IMR-90 (cell line): ENCODE data around the gene APOH. TPM values are rescaled to one million over a fixed set of nuclear protein-coding genes. Genes with fewer than 3 reads are reported as not detected.

Experiments used
- ATAC-seq: fragments of 200-7000 bp; cut with Tn5 transposase; 2 replicates; pipeline ENCODE4 v1.9.1; 2020; ENCODE audit warnings: low read depth, mild to moderate bottlenecking, moderate library complexity
- BruUV-seq: library from RNA; stranded (reverse); fragments of 400-500 nt; replicated peaks from 2 replicates; lab custom pipeline; 2021; lab: Mats Ljungman, UMichigan
- CTCF ChIA-PET: fragments of 300-600 bp; formaldehyde crosslinking; extraction: SDS; loops from one replicate; lab custom pipeline; 2021; ENCODE audit warnings: antibody characterized with exemption; lab: Yijun Ruan, JAX
- POLR2A ChIA-PET: fragments of 300-600 bp; sonication (Branson Sonifier 250); formaldehyde crosslinking; loops from one replicate; lab custom pipeline; 2022; ENCODE audit warnings: antibody characterized with exemption; ENCODE audit not compliant: unreplicated experiment; lab: Charles Lee
- DNase-seq: peaks from one replicate; pipeline ENCODE4 v3.0.0; 2013
- H2AFZ ChIP-seq: replicated peaks from 2 replicates; pipeline ENCODE3; 2013; ENCODE audit warnings: low read length, mild to moderate bottlenecking; ENCODE audit not compliant: poor library complexity
- H2AK5ac ChIP-seq: 2 replicates; pipeline ENCODE4 v1.6.1; 2013; ENCODE audit warnings: low read depth, low read length, inconsistent platforms
- H2AK9ac ChIP-seq: replicated peaks from 2 replicates; pipeline ENCODE3; 2013; ENCODE audit warnings: mild to moderate bottlenecking, low read depth, low read length, moderate library complexity; ENCODE audit not compliant: poor library complexity
- H2BK120ac ChIP-seq: 2 replicates; pipeline ENCODE4 v1.6.1; 2013; ENCODE audit warnings: low read depth, low read length, inconsistent platforms
- H2BK15ac ChIP-seq: 3 replicates; pipeline ENCODE4 v1.6.1; 2013; ENCODE audit warnings: low read depth, low read length, inconsistent platforms
- H2BK20ac ChIP-seq: 2 replicates; pipeline ENCODE4 v1.6.1; 2013; ENCODE audit warnings: low read depth, mild to moderate bottlenecking, inconsistent platforms, low read length, moderate library complexity
- H2BK5ac ChIP-seq: 2 replicates; pipeline ENCODE4 v1.6.1; 2013; ENCODE audit warnings: mild to moderate bottlenecking, low read depth, low read length, inconsistent platforms; ENCODE audit not compliant: poor library complexity, severe bottlenecking
- H3K14ac ChIP-seq: replicated peaks from 2 replicates; pipeline ENCODE4 v1.6.1; 2013; ENCODE audit warnings: low read depth, low read length, inconsistent platforms
- H3K18ac ChIP-seq: 2 replicates; pipeline ENCODE4 v1.6.1; 2013; ENCODE audit warnings: low read depth, low read length, control low read depth
- H3K23ac ChIP-seq: 2 replicates; pipeline ENCODE4 v1.6.1; 2013; ENCODE audit warnings: low read depth, low read length, inconsistent platforms
- H3K27ac ChIP-seq: 2 replicates; pipeline ENCODE4 v1.5.1; 2013; ENCODE audit warnings: mild to moderate bottlenecking, control low read depth, low read length; ENCODE audit not compliant: insufficient read depth
- H3K27me3 ChIP-seq: 2 replicates; pipeline ENCODE4 v1.6.1; 2013; ENCODE audit warnings: low read length; ENCODE audit not compliant: control insufficient read depth, insufficient read depth
- H3K36me3 ChIP-seq: 2 replicates; pipeline ENCODE4 v1.6.1; 2013; ENCODE audit warnings: low read length, mixed read lengths; ENCODE audit not compliant: control insufficient read depth, insufficient read depth
- H3K4ac ChIP-seq: 2 replicates; pipeline ENCODE4 v1.6.1; 2013; ENCODE audit warnings: low read depth, low read length, inconsistent platforms
- H3K4me1 ChIP-seq: 2 replicates; pipeline ENCODE4 v1.6.1; 2013; ENCODE audit warnings: low read length, mixed read lengths; ENCODE audit not compliant: control insufficient read depth, insufficient read depth
- H3K4me2 ChIP-seq: 2 replicates; pipeline ENCODE4 v1.6.1; 2013; ENCODE audit warnings: low read depth, mild to moderate bottlenecking, control low read depth, low read length, moderate library complexity
- H3K4me3 ChIP-seq: 2 replicates; pipeline ENCODE4 v1.5.1; 2013; ENCODE audit warnings: low read depth, mild to moderate bottlenecking, control low read depth, low read length, moderate library complexity; ENCODE audit not compliant: insufficient read depth
- H3K56ac ChIP-seq: 2 replicates; pipeline ENCODE4 v1.6.1; 2013; ENCODE audit warnings: low read length, inconsistent platforms; ENCODE audit not compliant: insufficient read depth; ENCODE audit errors: extremely low read depth
- H3K79me1 ChIP-seq, 2 experiments: 2 replicates each; pipeline ENCODE4 v1.6.1; 2013; ENCODE audit warnings: low read length in 2 of 2, inconsistent platforms in 1 of 2, low read depth in 1 of 2
- H3K9ac ChIP-seq: 2 replicates; pipeline ENCODE4 v1.6.1; 2013; ENCODE audit warnings: low read depth, low read length, control low read depth
- H3K9me1 ChIP-seq: 2 replicates; pipeline ENCODE4 v1.6.1; 2013; ENCODE audit warnings: low read length, inconsistent platforms; ENCODE audit not compliant: insufficient read depth
- H3K9me3 ChIP-seq: 2 replicates; pipeline ENCODE4 v1.6.1; 2013; ENCODE audit warnings: low read length; ENCODE audit not compliant: control insufficient read depth, insufficient read depth
- H4K20me1 ChIP-seq: 2 replicates; pipeline ENCODE4 v1.6.1; 2013; ENCODE audit warnings: low read length, inconsistent platforms; ENCODE audit not compliant: insufficient read depth
- H4K5ac ChIP-seq: 2 replicates; pipeline ENCODE4 v1.6.1; 2013; ENCODE audit warnings: mild to moderate bottlenecking, low read depth, low read length, control low read depth
- H4K8ac ChIP-seq, 2 experiments: 2 replicates each; pipeline ENCODE4 v1.6.1; 2013; ENCODE audit warnings: low read depth in 2 of 2, low read length in 2 of 2, control low read depth in 1 of 2, inconsistent platforms in 1 of 2
- H4K91ac ChIP-seq: 2 replicates; pipeline ENCODE4 v1.6.1; 2013; ENCODE audit warnings: low read depth, low read length, inconsistent platforms; ENCODE audit not compliant: insufficient read depth
- BHLHE40 ChIP-seq: fragments of 150-350 bp; IDR thresholded peaks from 2 replicates; pipeline ENCODE4 v1.6.1; 2016; ENCODE audit warnings: mild to moderate bottlenecking, low read depth, low read length
- CEBPB ChIP-seq: IDR thresholded peaks from 2 replicates; pipeline ENCODE4 v1.6.1; 2012; ENCODE audit warnings: low read depth, low read length, improper control_type of control experiment
- CHD1 ChIP-seq: IDR thresholded peaks from 2 replicates; pipeline ENCODE4 v1.6.1; 2012; ENCODE audit warnings: low read depth, low read length, improper control_type of control experiment
- CTCF ChIP-seq: conservative IDR thresholded peaks from 2 replicates; pipeline ENCODE4 v1.5.1; 2012; ENCODE audit warnings: mild to moderate bottlenecking, low read depth, low read length, improper control_type of control experiment
- ELK1 ChIP-seq: fragments of 150-350 bp; IDR thresholded peaks from 2 replicates; pipeline ENCODE4 v1.6.1; 2016; ENCODE audit warnings: low read depth, mild to moderate bottlenecking, low read length, moderate library complexity, borderline replicate concordance
- FOS ChIP-seq: fragments of 150-350 bp; IDR thresholded peaks from 2 replicates; pipeline ENCODE4 v1.6.1; 2016; ENCODE audit warnings: low read depth, low read length
- MAFK ChIP-seq: IDR thresholded peaks from 2 replicates; pipeline ENCODE4 v1.6.1; 2012; ENCODE audit warnings: low read depth, low read length, improper control_type of control experiment
- MAZ ChIP-seq: IDR thresholded peaks from 2 replicates; pipeline ENCODE4 v1.6.1; 2012; ENCODE audit warnings: low read depth, mild to moderate bottlenecking, low read length, improper control_type of control experiment, moderate library complexity, borderline replicate concordance
- MXI1 ChIP-seq: IDR thresholded peaks from 2 replicates; pipeline ENCODE4 v1.6.1; 2012; ENCODE audit warnings: low read depth, mild to moderate bottlenecking, low read length, moderate library complexity, borderline replicate concordance
- NFE2L2 ChIP-seq: fragments of 150-350 bp; IDR thresholded peaks from 2 replicates; pipeline ENCODE4 v1.6.1; 2016; ENCODE audit warnings: low read depth, mild to moderate bottlenecking, low read length
- POLR2A ChIP-seq: IDR thresholded peaks from 2 replicates; pipeline ENCODE4 v1.6.1; 2012; ENCODE audit warnings: mild to moderate bottlenecking, low read depth, low read length
- RAD21 ChIP-seq: IDR thresholded peaks from 2 replicates; pipeline ENCODE4 v1.6.1; 2012; ENCODE audit warnings: low read length, improper control_type of control experiment
- RCOR1 ChIP-seq: IDR thresholded peaks from 2 replicates; pipeline ENCODE4 v1.6.1; 2012; ENCODE audit warnings: mild to moderate bottlenecking, low read length, improper control_type of control experiment; ENCODE audit not compliant: insufficient replicate concordance
- RFX5 ChIP-seq: IDR thresholded peaks from 2 replicates; pipeline ENCODE4 v1.8.0; 2012; ENCODE audit warnings: low read depth, mild to moderate bottlenecking, low read length, moderate library complexity
- SMC3 ChIP-seq: fragments of 150-350 bp; IDR thresholded peaks from 2 replicates; pipeline ENCODE4 v1.6.1; 2016; ENCODE audit warnings: low read depth, mild to moderate bottlenecking, antibody characterized with exemption, low read length, moderate library complexity
- USF2 ChIP-seq: fragments of 150-350 bp; IDR thresholded peaks from 2 replicates; pipeline ENCODE4 v1.6.1; 2017; ENCODE audit warnings: mild to moderate bottlenecking, antibody characterized with exemption, low read length, low read depth
- WGBS, 2 experiments: methylation state at CpG; one replicate each; pipeline versions ENCODE4 v1.1.5 to v1.1.7; 2013; ENCODE audit warnings: missing lambda C conversion rate in 2 of 2; ENCODE audit not compliant: insufficient read length in 1 of 2; ENCODE audit errors: extremely low coverage in 2 of 2; 5-methylcytosine and 5-hydroxymethylcytosine counted together
- dilution Hi-C: fragments of 300-500 bp; cut with HindIII; formaldehyde crosslinking; loops from one replicate; pipeline ENCODE4 v1.14.3; 2018; ENCODE audit warnings: low sequenced_read_pairs; ENCODE audit not compliant: unreplicated experiment
- in situ Hi-C: fragments of 300-500 bp; cut with MboI; formaldehyde crosslinking; loops from 3 replicates; pipeline ENCODE4 v1.14.3; 2019; ENCODE audit warnings: low sequenced_read_pairs, inconsistent platforms, mixed read lengths
- intact Hi-C: fragments of 100-400 bp; cut with micrococcal nuclease; formaldehyde crosslinking; loops from 2 replicates; pipeline ENCODE4 v1.10.0; 2022
- polyA plus RNA-seq, 3 experiments: library from polyadenylated mRNA; depleted of rRNA; stranded (reverse); fragments of >200 nt; gene quantifications; 2 replicates each; pipeline ENCODE4 v1.2.3, GENCODE V29; 2012; ENCODE audit warnings: low replicate concordance in 1 of 3
- total RNA-seq: library from RNA; depleted of rRNA; stranded (reverse); fragments of >200 nt; gene quantifications from 2 replicates; pipeline ENCODE4 v1.2.3, GENCODE V29; 2012

The APOH gene
- total and polyA plus RNA-seq, 2 of the 4 experiments (the other 2 are of a cell fraction), result not detected

- Histone ChIP-seq H3K36me3 (no peaks in the 10 kb centered on the region), H2BK5ac (no peak overlapping the region), H2BK15ac (no peak overlapping the region), H3K27me3 (no peaks in the 10 kb centered on the region; the same call in 1 of the 2 replicates), H2BK20ac (no peak overlapping the region), H3K23ac (no peak overlapping the region), H2BK120ac (no peak overlapping the region), H3K4ac (no peak overlapping the region), H3K9ac (no peak overlapping the region), H3K9me1 (no peaks in the 10 kb centered on the region), H3K9me3 (no peaks in the 10 kb centered on the region), H3K4me3 (no peak overlapping the region), H3K14ac (no peak overlapping the region), H2AK5ac (no peak overlapping the region), H3K27ac (no peak overlapping the region), H2AK9ac (no peak overlapping the region), H2AFZ (no peak overlapping the region), H4K20me1 (no peaks in the 10 kb centered on the region), H3K18ac (no peak overlapping the region), H3K56ac (no peak overlapping the region), H3K79me1 (no peaks in the 10 kb centered on the region), H4K8ac (no peak overlapping the region), H4K91ac (no peak overlapping the region), H3K4me2 (no peak overlapping the region), H4K5ac (no peak overlapping the region), H3K4me1 (no peaks in the 10 kb centered on the region)
- in situ Hi-C loops (no loop called here), dilution Hi-C loops (no loop called here), intact Hi-C loops (no loop called here)
- no peak for DNase-seq
- no CpG with 5 or more reads among the region's 3 CpGs for WGBS, 2 experiments
- BruUV-seq, result no TSS peak
- ChIA-PET CTCF (no interaction called here), POLR2A (no interaction called here)
- TF ChIP-seq ELK1 (no peak), RCOR1 (no peak), RFX5 (no peak), MAZ (no peak), CHD1 (no peak), CTCF (no peak), NFE2L2 (no peak), RAD21 (no peak), MAFK (no peak), POLR2A (no peak), FOS (no peak), USF2 (no peak), SMC3 (no peak), BHLHE40 (no peak), MXI1 (no peak), CEBPB (no peak)
- ATAC-seq, result no peak
Observed at GRCh38 chr17:66234611-66235010, 5.4 kb upstream of the APOH start.
